ENCODE data around the gene CABP2. TPM values are rescaled to one million over a fixed set of nuclear protein-coding genes. Genes with fewer than 3 reads are reported as not detected.

CABP2 gene
- not detected in 5 replicates for total RNA-seq (2022; extraction: Qiagen RNA extraction)

GRCh38 chr11:67522844-67523555, at the start of gene CABP2:
Gene CABP2 (minus strand): TSS chr11:67523446. CDS start chr11:67523326, 120 bp downstream.

DNA sequence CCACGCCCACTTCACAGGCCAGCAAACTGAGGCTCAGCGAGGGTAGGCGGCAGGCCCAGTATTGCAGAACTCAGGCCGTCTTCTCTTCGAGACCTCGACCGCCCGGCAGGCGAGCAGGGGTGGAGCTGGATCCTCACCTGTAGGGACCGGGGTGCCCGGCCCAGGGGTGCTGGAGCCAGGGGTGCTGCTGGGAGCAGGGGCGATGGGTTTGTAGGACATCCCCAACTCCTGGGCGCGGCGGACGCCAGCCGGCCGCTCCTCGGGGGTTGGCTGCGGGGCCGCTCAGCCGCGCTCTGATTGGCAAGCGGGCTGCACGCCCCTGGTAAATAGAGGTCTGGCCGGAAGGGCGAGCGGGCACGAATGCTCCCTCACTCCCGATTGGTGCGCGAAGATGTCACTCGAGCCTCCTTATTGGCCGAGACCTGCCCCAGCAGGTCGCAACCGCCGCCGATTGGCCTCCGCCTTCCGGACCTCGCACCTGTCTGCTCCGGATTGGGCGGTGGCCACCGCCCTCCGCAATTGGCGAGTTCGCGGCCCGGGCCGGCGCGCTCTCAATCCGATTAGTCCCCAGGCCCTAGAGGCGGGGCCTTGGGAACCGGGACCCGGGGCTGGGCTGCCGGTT, 15.3 kb downstream of the CABP2 start, which contains the start of gene CDK2AP2:
Gene CDK2AP2, minus strand, starts transcription at position 299 of the 622 bp plus-strand sequence. Its CDS starts 80 bp downstream, at position 219.

DNA sequence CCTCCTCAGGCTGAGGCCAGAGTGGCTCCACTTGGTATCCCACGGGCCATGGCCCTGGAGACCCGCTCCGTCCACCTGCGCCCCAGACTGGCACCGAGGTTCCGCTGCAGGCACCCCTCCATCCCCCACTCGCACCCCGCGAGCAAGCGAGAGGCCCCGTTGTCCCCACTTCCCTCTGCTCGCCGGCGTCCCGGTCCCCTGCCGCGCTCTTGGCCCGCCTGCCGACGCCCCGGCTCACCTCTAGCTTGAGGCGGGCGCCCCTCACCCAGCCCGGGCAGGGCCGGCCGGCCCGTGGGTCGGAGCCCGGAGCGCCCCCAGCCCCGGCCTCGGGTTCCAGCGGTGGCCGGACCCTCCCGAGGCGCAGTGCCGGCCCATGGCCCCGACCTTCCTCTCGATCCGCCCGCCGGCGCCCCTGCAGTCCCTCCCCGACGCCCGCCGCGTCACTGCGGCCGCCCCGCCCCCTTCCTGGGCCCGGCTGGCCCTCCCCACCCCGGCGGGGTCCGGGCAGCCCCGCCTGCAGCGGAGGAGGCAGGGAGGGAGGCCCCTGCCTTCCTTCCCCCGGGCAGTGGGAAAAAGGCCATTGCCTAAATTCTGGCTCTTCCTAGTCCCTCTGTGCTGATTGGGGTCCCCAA, 18.2 kb downstream of the CABP2 start, which contains the start of gene PITPNM1:
Gene PITPNM1, minus strand, starts transcription at position 414 of the 632 bp plus-strand sequence. CDS start 1,183 bp downstream, outside the sequence.

GRCh38 chr11:67482827-67483798, 40.1 kb downstream of the CABP2 start, which contains the start of gene AIP:
Gene AIP (plus strand): TSS chr11:67483026. CDS start chr11:67483159, 133 bp downstream.

Other genes starting within 250 kb of the CABP2 start
- 20.8 to 26.3 TPM (median 21.8 TPM) in 5 replicates for gene ANKRD13D, start 234.1 kb downstream of the CABP2 start, total RNA-seq (2022; extraction: Qiagen RNA extraction)
- gene SSH3, start 219.9 kb downstream of the CABP2 start, total RNA-seq (2022; extraction: Qiagen RNA extraction) = 19.1 to 27.8 TPM (median 20.9 TPM) in 5 replicates
- gene POLD4, start 169.9 kb downstream of the CABP2 start, total RNA-seq (2022; extraction: Qiagen RNA extraction) = 182 to 235 TPM (median 222 TPM) in 5 replicates
- gene CLCF1, start 149.8 kb downstream of the CABP2 start, total RNA-seq (2022; extraction: Qiagen RNA extraction) = 33.7 to 40.0 TPM (median 37.6 TPM) in 5 replicates
- gene RAD9A, start 131.5 kb downstream of the CABP2 start, total RNA-seq (2022; extraction: Qiagen RNA extraction) = 20.5 to 32.2 TPM (median 25.8 TPM) in 5 replicates
- 271 to 298 TPM (median 288 TPM) in 5 replicates for gene PPP1CA, start 121.6 kb downstream of the CABP2 start, total RNA-seq (2022; extraction: Qiagen RNA extraction)
- gene TBC1D10C, start 119.4 kb downstream of the CABP2 start, total RNA-seq (2022; extraction: Qiagen RNA extraction) = 0.09 to 0.22 TPM (median 0.15 TPM) in 4 of 5 replicates, not detected in the other
- 0.09 to 0.20 TPM (median 0.12 TPM) in 5 replicates for gene CARNS1, start 107.8 kb downstream of the CABP2 start, total RNA-seq (2022; extraction: Qiagen RNA extraction)
- 47.0 to 52.0 TPM (median 47.7 TPM) in 5 replicates for gene RPS6KB2, start 95.0 kb downstream of the CABP2 start, total RNA-seq (2022; extraction: Qiagen RNA extraction)
- gene PTPRCAP, start 85.8 kb downstream of the CABP2 start, total RNA-seq (2022; extraction: Qiagen RNA extraction) = 0.17 to 0.37 TPM (median 0.28 TPM) in 5 replicates
- gene CORO1B, start 80.0 kb downstream of the CABP2 start, total RNA-seq (2022; extraction: Qiagen RNA extraction) = 55.7 to 65.2 TPM (median 62.1 TPM) in 5 replicates
- 0.07 TPM in 1 of 5 replicates, not detected in the others for gene GPR152, start 70.7 kb downstream of the CABP2 start, total RNA-seq (2022; extraction: Qiagen RNA extraction)
- not detected in 5 replicates for gene CABP4, start 68.1 kb downstream of the CABP2 start, total RNA-seq (2022; extraction: Qiagen RNA extraction)
- gene TMEM134, start 54.2 kb downstream of the CABP2 start, total RNA-seq (2022; extraction: Qiagen RNA extraction) = 42.9 to 66.4 TPM (median 56.2 TPM) in 5 replicates
- 42.7 to 46.9 TPM (median 43.8 TPM) in 5 replicates for gene AIP, start 40.4 kb downstream of the CABP2 start, total RNA-seq (2022; extraction: Qiagen RNA extraction)
- 28.4 to 41.3 TPM (median 37.8 TPM) in 5 replicates for gene PITPNM1, start 18.1 kb downstream of the CABP2 start, total RNA-seq (2022; extraction: Qiagen RNA extraction)
- 55.4 to 86.7 TPM (median 82.4 TPM) in 5 replicates for gene CDK2AP2, start 15.3 kb downstream of the CABP2 start, total RNA-seq (2022; extraction: Qiagen RNA extraction)
- gene GSTP1, start 60.4 kb upstream of the CABP2 start, total RNA-seq (2022; extraction: Qiagen RNA extraction) = 1,366 to 1,708 TPM (median 1,625 TPM) in 5 replicates
- gene NDUFV1, start 83.5 kb upstream of the CABP2 start, total RNA-seq (2022; extraction: Qiagen RNA extraction) = 138 to 151 TPM (median 143 TPM) in 5 replicates
- gene NUDT8, start 106.5 kb upstream of the CABP2 start, total RNA-seq (2022; extraction: Qiagen RNA extraction) = 6.7 to 15.0 TPM (median 12.2 TPM) in 5 replicates
- gene TBX10, start 116.3 kb upstream of the CABP2 start, total RNA-seq (2022; extraction: Qiagen RNA extraction) = not detected in 5 replicates
- gene ACY3, start 127.3 kb upstream of the CABP2 start, total RNA-seq (2022; extraction: Qiagen RNA extraction) = 0.78 to 1.9 TPM (median 1.2 TPM) in 5 replicates
- 0.03 TPM in 1 of 5 replicates, not detected in the others for gene ALDH3B2, start 151.2 kb upstream of the CABP2 start, total RNA-seq (2022; extraction: Qiagen RNA extraction)